DND-41 (cell line): ENCODE measurements around the gene ZFAND6.
A peak's percentile ranks its signal among the peaks of the same experiment; 100 is the strongest.

ENCODE experiments used
- ATAC-seq: fragments of 200-7000 bp; cut with Tn5 transposase; 3 replicates; pipeline ENCODE4 v1.9.1; 2021; ENCODE audit warnings: low read depth; ENCODE audit not compliant: insufficient read depth
- DNase-seq: peaks from one replicate; pipeline ENCODE4 v3.0.0-alpha.2; 2020
- H2AFZ ChIP-seq: 2 replicates; pipeline ENCODE4 v1.6.0; 2012; ENCODE audit warnings: low read depth, low read length
- H3K27ac ChIP-seq: 2 replicates; pipeline ENCODE4 v1.5.1; 2012; ENCODE audit warnings: low read length, inconsistent platforms
- H3K27me3 ChIP-seq: fragments of 200-600 bp; sonication (generic); 2 replicates; pipeline ENCODE4 v1.6.0; 2012; ENCODE audit warnings: low read length, mild to moderate bottlenecking, inconsistent platforms; ENCODE audit not compliant: insufficient read depth, poor library complexity
- H3K36me3 ChIP-seq: 2 replicates; pipeline ENCODE4 v1.5.1; 2012; ENCODE audit warnings: low read length, inconsistent platforms; ENCODE audit not compliant: insufficient read depth
- H3K4me1 ChIP-seq: 2 replicates; pipeline ENCODE4 v1.5.1; 2012; ENCODE audit warnings: mild to moderate bottlenecking, low read length; ENCODE audit not compliant: insufficient read depth
- H3K4me2 ChIP-seq: 2 replicates; pipeline ENCODE4 v1.6.0; 2012; ENCODE audit warnings: mild to moderate bottlenecking, moderate library complexity, low read length, inconsistent platforms; ENCODE audit not compliant: insufficient read depth
- H3K4me3 ChIP-seq, 2 experiments: fragments of 200-600 bp in 1 of 2; shearing (Covaris generic) in 1 of 2; 2 replicates each; pipeline ENCODE4 v1.5.1; 2012 to 2016; ENCODE audit warnings: inconsistent platforms in 2 of 2, low read length in 2 of 2, mild to moderate bottlenecking in 2 of 2, low read depth in 1 of 2, moderate library complexity in 1 of 2
- H3K79me2 ChIP-seq: 2 replicates; pipeline ENCODE4 v1.6.0; 2012; ENCODE audit warnings: low read length, inconsistent platforms; ENCODE audit not compliant: insufficient read depth
- H3K9ac ChIP-seq: 2 replicates; pipeline ENCODE4 v1.6.0; 2012; ENCODE audit warnings: low read depth, mild to moderate bottlenecking, inconsistent platforms, low read length, moderate library complexity
- H3K9me3 ChIP-seq: 2 replicates; pipeline ENCODE4 v1.5.1; 2012; ENCODE audit warnings: low read length, moderate library complexity, mild to moderate bottlenecking, inconsistent platforms; ENCODE audit not compliant: insufficient read depth, severe bottlenecking
- H4K20me1 ChIP-seq: 2 replicates; pipeline ENCODE4 v1.6.0; 2012; ENCODE audit warnings: low read length; ENCODE audit not compliant: insufficient read depth
- EZH2 ChIP-seq: IDR thresholded peaks from 3 replicates; pipeline ENCODE4 v1.6.1; 2012; ENCODE audit warnings: borderline replicate concordance, low read depth, mild to moderate bottlenecking, moderate library complexity, low read length, inconsistent platforms; ENCODE audit not compliant: severe bottlenecking
- TF ChIP-seq, protein P1 (sequence below): IDR thresholded peaks from 2 replicates; pipeline ENCODE4 v1.5.1; 2012; ENCODE audit warnings: borderline replicate concordance, low read length, moderate library complexity, mild to moderate bottlenecking; ENCODE audit not compliant: poor library complexity, severe bottlenecking; ENCODE audit errors: extremely low read depth

The ZFAND6 gene

DNA sequence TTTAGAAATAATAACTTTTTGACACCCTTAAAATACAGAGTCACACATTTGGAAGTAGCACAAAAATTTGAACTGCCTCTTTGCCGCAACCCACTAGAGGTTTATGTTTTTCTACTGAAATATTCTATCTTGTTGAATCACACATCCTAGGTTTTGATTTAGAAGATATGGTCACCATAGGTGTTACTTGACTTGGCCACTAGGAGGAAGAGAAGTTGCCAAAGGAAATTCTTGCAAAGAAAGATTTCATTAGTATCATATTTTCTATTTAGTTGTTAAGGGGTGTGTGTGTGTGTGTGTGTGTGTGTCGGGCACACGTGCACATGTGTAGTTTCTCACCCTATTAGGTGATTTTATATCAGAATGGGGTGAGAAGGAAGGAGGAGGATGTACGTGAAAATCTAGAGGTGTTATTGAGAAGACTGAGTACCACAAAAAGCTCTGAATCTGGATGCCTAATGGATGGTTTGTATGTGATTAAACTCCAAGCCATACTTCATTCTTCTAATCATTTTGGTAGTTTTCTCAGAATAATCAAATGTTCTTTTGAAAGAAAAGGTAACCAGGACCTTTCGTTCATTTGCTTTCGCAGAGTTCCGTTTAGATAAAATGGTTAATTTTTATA lies 31.5 kb downstream of the ZFAND6 start:
- no peak overlapping the region for H3K9ac ChIP-seq
- TF ChIP-seq EZH2 = no peak
- TF ChIP-seq, protein P1, sequence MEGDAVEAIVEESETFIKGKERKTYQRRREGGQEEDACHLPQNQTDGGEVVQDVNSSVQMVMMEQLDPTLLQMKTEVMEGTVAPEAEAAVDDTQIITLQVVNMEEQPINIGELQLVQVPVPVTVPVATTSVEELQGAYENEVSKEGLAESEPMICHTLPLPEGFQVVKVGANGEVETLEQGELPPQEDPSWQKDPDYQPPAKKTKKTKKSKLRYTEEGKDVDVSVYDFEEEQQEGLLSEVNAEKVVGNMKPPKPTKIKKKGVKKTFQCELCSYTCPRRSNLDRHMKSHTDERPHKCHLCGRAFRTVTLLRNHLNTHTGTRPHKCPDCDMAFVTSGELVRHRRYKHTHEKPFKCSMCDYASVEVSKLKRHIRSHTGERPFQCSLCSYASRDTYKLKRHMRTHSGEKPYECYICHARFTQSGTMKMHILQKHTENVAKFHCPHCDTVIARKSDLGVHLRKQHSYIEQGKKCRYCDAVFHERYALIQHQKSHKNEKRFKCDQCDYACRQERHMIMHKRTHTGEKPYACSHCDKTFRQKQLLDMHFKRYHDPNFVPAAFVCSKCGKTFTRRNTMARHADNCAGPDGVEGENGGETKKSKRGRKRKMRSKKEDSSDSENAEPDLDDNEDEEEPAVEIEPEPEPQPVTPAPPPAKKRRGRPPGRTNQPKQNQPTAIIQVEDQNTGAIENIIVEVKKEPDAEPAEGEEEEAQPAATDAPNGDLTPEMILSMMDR = peak; percentile 32
- H3K27me3 ChIP-seq = no peaks in the 10 kb centered on the region
- no peaks in the 10 kb centered on the region for H3K4me1 ChIP-seq
- no peaks in the 10 kb centered on the region for H3K36me3 ChIP-seq
- no peak overlapping the region for H3K27ac ChIP-seq
- no peaks in the 10 kb centered on the region for H3K9me3 ChIP-seq
- no peak overlapping the region for H3K4me3 ChIP-seq
- no peak for DNase-seq
- H4K20me1 ChIP-seq = peaks cover 32% of the 10 kb centered on the region
- no peak for ATAC-seq
- H3K79me2 ChIP-seq = peaks cover 87% of the 10 kb centered on the region
- H2AFZ ChIP-seq = no peak overlapping the region
- no peak overlapping the region for H3K4me2 ChIP-seq

DNA sequence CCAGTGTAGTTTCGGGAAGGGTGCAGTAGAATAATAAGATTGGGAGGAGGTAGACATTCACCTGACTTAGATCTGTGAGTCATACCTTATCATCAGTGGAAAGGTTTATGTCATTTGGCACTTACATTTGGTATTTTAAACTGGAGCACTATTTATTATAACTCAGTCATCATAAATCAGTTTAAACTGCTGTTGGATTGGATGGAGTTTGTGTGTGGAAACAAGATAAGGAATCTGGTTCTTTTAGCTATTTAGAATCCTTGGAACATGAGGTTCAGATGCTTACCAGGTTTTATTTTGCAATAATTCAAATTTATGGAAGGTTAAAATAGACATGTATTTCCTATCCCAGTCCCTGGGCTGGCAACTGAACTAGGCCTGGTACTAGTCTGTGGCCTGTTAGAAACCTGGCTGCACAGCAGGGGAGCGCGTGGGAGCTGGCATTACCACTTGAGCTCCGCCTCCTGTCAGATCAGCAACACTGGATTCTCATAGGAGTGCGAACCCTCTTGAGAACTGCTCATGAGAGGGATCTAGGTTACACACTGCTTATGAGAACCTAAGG lies 34.5 kb downstream of the ZFAND6 start:
- no peak for ATAC-seq
- H3K9me3 ChIP-seq = no peaks in the 10 kb centered on the region
- no peaks in the 10 kb centered on the region for H3K4me1 ChIP-seq
- H3K36me3 ChIP-seq = no peaks in the 10 kb centered on the region
- no peak overlapping the region for H3K4me2 ChIP-seq
- H3K9ac ChIP-seq = no peak overlapping the region
- H4K20me1 ChIP-seq = peaks cover 29% of the 10 kb centered on the region
- no peak overlapping the region for H3K4me3 ChIP-seq
- no peak overlapping the region for H3K27ac ChIP-seq
- no peak for TF ChIP-seq EZH2
- TF ChIP-seq, protein P1 = no peak
- DNase-seq = peak; percentile 5
- no peak overlapping the region for H2AFZ ChIP-seq
- peaks cover 80% of the 10 kb centered on the region for H3K79me2 ChIP-seq
- H3K27me3 ChIP-seq = no peaks in the 10 kb centered on the region

DNA sequence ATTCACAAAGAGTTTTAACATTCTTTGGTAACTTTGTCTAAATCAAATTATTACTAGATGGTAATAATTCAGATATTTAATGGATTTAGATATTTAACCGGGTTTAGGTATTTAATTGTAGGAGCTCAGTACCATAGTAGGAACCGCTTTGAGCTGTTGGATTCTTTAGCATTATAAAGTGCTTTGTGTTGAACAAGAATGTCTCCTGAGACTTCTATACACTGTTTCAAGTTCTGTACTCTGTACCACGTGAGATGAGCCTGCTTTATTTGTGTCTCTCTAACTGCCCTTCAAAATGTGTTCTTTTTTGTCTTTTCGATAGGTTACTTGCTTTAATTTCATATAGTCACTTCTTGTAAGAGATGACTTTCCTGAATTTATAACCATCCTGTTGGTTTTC lies 36.0 kb downstream of the ZFAND6 start:
- TF ChIP-seq, protein P1 = no peak
- TF ChIP-seq EZH2 = no peak
- Histone ChIP-seq H3K4me2 (no peak overlapping the region), H3K36me3 (no peaks in the 10 kb centered on the region), H3K9ac (no peak overlapping the region), H4K20me1 (peaks cover 19% of the 10 kb centered on the region), H3K79me2 (peaks cover 68% of the 10 kb centered on the region), H2AFZ (no peak overlapping the region), H3K9me3 (no peaks in the 10 kb centered on the region), H3K27ac (no peak overlapping the region), H3K27me3 (no peaks in the 10 kb centered on the region), H3K4me3 (no peak overlapping the region), H3K4me1 (no peaks in the 10 kb centered on the region)
- DNase-seq = no peak
- ATAC-seq = no peak
